ENCODE results near the gene MATN4.

Gene MATN4

DNA sequence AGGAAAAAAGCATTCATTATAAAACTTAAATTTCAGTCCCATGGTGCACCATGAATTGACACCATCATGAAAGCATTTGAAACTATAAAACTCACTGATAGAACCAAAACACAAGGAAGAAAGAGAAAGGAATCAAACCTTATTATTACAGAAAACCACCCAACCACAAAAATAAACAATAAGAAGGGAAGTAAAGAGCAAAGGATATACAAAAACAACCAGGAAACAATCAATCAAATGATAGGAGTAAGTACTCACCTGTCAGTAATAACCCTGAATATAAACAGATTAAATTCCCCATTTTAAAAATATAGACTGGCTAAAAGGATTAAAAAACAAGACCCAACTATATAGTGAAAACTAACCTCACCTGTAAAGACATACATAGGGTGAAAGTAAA lies 59.5 kb downstream of the MATN4 start:
- DNase-seq (ENCODE audit: low read depth in 2 of 2), result no peak

DNA sequence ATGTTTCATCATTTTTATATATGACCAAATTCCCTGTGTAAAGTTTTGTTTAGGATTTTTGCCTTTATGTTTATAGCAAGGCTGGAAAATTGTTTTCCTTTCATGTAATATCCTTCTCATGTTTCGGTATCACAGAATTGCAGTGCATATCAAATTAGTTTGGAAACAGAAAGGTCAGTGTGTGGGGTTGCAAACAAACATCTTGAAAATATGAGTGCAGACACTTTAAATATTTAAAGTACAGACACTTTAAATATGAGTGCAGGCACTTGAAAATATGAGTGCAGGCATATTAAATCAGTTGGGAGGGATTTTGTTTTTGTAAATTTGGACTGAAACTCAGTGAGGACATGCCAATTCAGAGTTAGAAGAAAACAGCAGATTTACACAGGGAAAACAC lies 60.2 kb downstream of the MATN4 start:
- DNase-seq (ENCODE audit: low read depth in 2 of 2), result no peak

DNA sequence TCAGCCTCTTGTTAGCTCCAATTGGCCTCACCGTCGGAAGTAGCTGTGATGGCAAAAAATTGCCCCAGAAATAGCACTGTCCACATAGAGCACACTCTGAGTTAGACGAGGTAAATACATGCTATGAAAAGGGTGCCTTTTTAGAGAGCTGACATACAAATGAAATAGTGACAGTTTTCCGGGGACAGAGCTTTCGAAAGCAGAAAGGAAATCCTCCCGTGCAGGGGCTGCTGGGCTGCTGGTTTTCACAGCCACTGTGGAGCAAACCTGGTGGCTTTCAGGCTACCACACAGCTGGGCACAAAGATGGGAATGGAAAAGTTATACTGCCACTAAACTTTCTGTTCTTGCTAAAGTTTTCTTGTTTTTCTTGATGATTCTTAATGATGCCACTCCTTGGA lies 62.0 kb downstream of the MATN4 start:
- DNase-seq (ENCODE audit: low read depth in 2 of 2), result no peak
